Thoracic aorta (tissue), 2 donors: ENCODE measurements around the gene ARHGAP33. TPM values are rescaled to one million over a fixed set of nuclear protein-coding genes. Genes with fewer than 3 reads are reported as not detected.

Source experiments
- ATAC-seq: fragments of 150-250 bp; one replicate; pipeline ENCODE4 v1.8.0; 2017; ENCODE audit warnings: low read depth; ENCODE audit not compliant: insufficient number of reproducible peaks, low FRiP score
- DNase-seq: peaks from one replicate; pipeline ENCODE4 v3.0.0-alpha.2; 2020; ENCODE audit warnings: low spot score
- H3K27ac ChIP-seq, 2 donors: fragments of 200-600 bp; sonication (generic); 1 replicate in 1 of 2; 2 replicates in 1 of 2; pipeline ENCODE4 v1.5.1; 2016; ENCODE audit warnings: mild to moderate bottlenecking in 2 of 2, moderate library complexity in 2 of 2
- H3K27me3 ChIP-seq: fragments of 200-600 bp; sonication (generic); replicated peaks from 2 replicates; pipeline ENCODE4 v1.6.0; 2016; ENCODE audit warnings: mild to moderate bottlenecking; ENCODE audit not compliant: insufficient read depth
- H3K36me3 ChIP-seq: fragments of 200-600 bp; sonication (generic); one replicate; pipeline ENCODE4 v1.5.1; 2016
- H3K4me1 ChIP-seq, 2 donors: fragments of 200-600 bp; sonication (generic); 1 replicate in 1 of 2; 2 replicates in 1 of 2; pipeline versions ENCODE4 v1.5.1 to v1.6.0; 2016; ENCODE audit warnings: low read depth in 2 of 2, mild to moderate bottlenecking in 1 of 2; ENCODE audit not compliant: control insufficient read depth in 1 of 2
- H3K4me3 ChIP-seq: fragments of 200-600 bp; sonication (generic); 2 replicates; pipeline ENCODE4 v1.5.1; 2016; ENCODE audit warnings: mild to moderate bottlenecking
- H3K9me3 ChIP-seq: fragments of 200-600 bp; sonication (generic); 2 replicates; pipeline ENCODE4 v1.5.1; 2016
- total RNA-seq, 2 donors: library from RNA; depleted of rRNA; stranded (reverse); fragments of >200 nt; gene quantifications; one replicate each; pipeline versions ENCODE4 v1.1.0 to v1.2.3, GENCODE V29; 2016
- TF ChIP-seq, protein P1 (sequence below): fragments of 200-600 bp; sonication (generic); IDR thresholded peaks from one replicate; pipeline ENCODE4 v1.5.1; 2019; ENCODE audit warnings: antibody characterized with exemption

The ARHGAP33 gene
- total RNA-seq, 2 donors from 2014 or later, result 15.4 to 30.7 TPM

DNA sequence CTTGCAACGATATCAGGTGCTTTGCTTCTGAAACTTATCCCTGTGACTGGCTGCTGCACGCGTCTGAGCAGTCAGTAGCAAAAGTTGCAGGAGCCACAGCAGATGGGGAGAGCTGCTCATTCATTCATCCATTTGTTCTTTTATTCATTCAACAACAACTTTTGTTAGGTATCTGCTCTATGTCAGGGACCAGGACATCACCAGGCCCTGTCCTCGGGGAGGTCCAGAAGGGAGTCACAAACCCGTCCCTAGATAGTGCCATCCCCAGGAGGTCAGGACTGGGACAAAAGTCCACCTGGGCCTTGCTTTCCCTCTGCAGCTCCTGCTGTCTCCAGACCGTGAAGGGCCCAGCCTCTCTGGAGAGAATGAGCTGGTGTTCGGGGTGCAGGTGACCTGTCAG lies 2.6 kb downstream of the ARHGAP33 start:
- Histone ChIP-seq H3K27me3 (no peaks in the 10 kb centered on the region), H3K4me3 (no peak overlapping the region), H3K36me3 (peaks cover 14% of the 10 kb centered on the region), H3K27ac (no peak overlapping the region), H3K9me3 (no peaks in the 10 kb centered on the region), H3K4me1 (peaks cover 8 to 12% of the 10 kb centered on the region in 2 donors)
- ATAC-seq (no peak), DNase-seq (no peak)
- TF ChIP-seq, protein P1, sequence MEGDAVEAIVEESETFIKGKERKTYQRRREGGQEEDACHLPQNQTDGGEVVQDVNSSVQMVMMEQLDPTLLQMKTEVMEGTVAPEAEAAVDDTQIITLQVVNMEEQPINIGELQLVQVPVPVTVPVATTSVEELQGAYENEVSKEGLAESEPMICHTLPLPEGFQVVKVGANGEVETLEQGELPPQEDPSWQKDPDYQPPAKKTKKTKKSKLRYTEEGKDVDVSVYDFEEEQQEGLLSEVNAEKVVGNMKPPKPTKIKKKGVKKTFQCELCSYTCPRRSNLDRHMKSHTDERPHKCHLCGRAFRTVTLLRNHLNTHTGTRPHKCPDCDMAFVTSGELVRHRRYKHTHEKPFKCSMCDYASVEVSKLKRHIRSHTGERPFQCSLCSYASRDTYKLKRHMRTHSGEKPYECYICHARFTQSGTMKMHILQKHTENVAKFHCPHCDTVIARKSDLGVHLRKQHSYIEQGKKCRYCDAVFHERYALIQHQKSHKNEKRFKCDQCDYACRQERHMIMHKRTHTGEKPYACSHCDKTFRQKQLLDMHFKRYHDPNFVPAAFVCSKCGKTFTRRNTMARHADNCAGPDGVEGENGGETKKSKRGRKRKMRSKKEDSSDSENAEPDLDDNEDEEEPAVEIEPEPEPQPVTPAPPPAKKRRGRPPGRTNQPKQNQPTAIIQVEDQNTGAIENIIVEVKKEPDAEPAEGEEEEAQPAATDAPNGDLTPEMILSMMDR, result no peak

DNA sequence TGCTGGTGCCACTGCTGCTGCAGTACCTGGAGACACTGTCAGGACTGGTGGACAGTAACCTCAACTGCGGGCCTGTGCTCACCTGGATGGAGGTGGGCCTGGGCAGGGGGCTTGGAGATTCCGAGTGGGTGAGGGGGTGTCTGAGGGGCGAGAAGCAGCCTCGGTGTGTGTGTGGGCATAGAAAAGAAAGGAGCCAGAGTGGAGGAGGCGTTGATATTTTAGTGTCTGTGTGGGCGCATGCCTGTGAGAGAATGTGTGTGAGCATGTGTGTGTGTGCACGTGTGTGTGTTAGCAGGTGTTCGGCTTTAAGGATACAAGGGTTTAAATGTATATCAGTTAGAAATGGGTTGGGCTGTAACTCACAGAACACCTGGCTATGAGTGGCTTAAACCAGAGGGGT lies 3.7 kb downstream of the ARHGAP33 start:
- TF ChIP-seq, protein P1, result no peak
- ATAC-seq (no peak), DNase-seq (no peak)
- Histone ChIP-seq H3K27me3 (no peaks in the 10 kb centered on the region), H3K9me3 (no peaks in the 10 kb centered on the region), H3K4me1 (peaks cover 8 to 12% of the 10 kb centered on the region in 2 donors), H3K36me3 (peaks cover 14% of the 10 kb centered on the region), H3K27ac (no peak overlapping the region), H3K4me3 (no peak overlapping the region)

DNA sequence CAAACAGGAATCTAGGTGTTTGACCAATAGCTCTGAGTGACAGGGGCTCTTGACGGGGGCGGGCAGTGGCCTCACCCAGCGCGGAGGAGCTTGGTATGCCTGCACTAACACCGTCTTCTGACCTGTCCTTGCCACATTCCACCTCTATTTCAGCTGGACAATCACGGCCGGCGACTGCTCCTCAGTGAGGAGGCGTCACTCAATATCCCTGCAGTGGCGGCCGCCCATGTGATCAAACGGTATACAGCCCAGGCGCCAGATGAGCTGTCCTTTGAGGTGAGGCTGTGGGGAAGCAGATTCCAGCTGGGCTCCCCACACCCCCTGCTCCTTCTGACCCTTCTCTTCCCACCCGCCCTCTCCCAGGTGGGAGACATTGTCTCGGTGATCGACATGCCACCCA lies 4.7 kb downstream of the ARHGAP33 start:
- DNase-seq, result no peak
- no peak for ATAC-seq
- peaks cover 7 to 8% of the 10 kb centered on the region in 2 donors for H3K4me1 ChIP-seq
- peaks cover 18% of the 10 kb centered on the region for H3K36me3 ChIP-seq
- no peaks in the 10 kb centered on the region for H3K27me3 ChIP-seq
- no peak overlapping the region for H3K4me3 ChIP-seq
- no peaks in the 10 kb centered on the region for H3K9me3 ChIP-seq
- TF ChIP-seq, protein P1, result no peak
- H3K27ac ChIP-seq, result no peak overlapping the region

DNA sequence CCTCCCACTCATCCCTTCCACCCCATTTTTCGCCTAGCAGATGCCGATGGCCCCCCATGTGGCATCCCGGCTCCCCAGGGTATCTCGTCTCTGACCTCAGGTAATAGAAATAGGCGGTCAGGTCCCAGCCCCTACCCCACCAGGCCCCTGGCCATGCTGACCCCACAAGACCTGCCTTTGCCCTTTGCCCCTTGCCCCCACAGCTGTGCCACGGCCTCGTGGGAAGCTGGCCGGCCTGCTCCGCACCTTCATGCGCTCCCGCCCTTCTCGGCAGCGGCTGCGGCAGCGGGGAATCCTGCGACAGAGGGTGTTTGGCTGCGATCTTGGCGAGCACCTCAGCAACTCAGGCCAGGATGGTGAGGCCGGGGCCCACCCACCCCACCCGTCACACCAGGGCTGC lies 5.4 kb downstream of the ARHGAP33 start:
- no peak overlapping the region for H3K4me3 ChIP-seq
- H3K4me1 ChIP-seq, result peaks cover 7 to 8% of the 10 kb centered on the region in 2 donors
- peaks cover 21% of the 10 kb centered on the region for H3K36me3 ChIP-seq
- no peak for ATAC-seq
- H3K27ac ChIP-seq, result no peak overlapping the region
- DNase-seq, result no peak
- H3K9me3 ChIP-seq, result no peaks in the 10 kb centered on the region
- TF ChIP-seq, protein P1, result no peak
- no peaks in the 10 kb centered on the region for H3K27me3 ChIP-seq

DNA sequence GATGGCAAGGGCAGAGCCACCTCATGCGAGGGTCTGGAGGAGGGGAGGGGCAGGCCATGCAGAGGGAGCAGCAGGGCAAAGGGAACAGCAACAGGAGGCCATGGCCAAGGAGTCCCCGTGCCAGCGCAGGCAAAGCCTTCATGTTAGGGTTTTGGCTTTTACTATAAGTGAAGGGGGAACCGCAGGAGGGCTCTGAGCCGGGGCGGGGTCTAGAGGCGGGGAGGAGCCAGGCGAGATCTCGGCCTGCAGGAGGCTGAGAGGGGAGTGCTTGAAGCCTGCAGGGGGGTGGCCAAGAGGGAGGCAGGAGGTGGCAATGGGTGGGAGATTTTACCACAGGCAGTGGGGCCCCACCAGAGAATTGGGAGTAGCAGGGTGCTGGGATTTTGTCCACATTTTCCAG lies 6.3 kb downstream of the ARHGAP33 start:
- Histone ChIP-seq H3K9me3 (no peaks in the 10 kb centered on the region), H3K27me3 (no peaks in the 10 kb centered on the region), H3K4me1 (peaks cover 0 to under 1% of the 10 kb centered on the region in 2 donors), H3K4me3 (no peak overlapping the region), H3K27ac (no peak overlapping the region), H3K36me3 (peaks cover 21% of the 10 kb centered on the region)
- TF ChIP-seq, protein P1, result no peak
- ATAC-seq (no peak), DNase-seq (no peak)
